HepG2 (cell line): Measurements from ENCODE around the gene CCDC142.

Experiments used
- BRD4 ChIP-seq: sonication (generic); formaldehyde crosslinking; IDR thresholded peaks from 2 replicates; pipeline ENCODE4 v1.4.0; 2020; ENCODE audit warnings: missing genetic modification reagents
- STAG1 ChIP-seq: sonication (generic); formaldehyde crosslinking; IDR thresholded peaks from 2 replicates; pipeline ENCODE4 v1.4.0; 2020; ENCODE audit warnings: missing genetic modification reagents
- ZNF382 ChIP-seq: sonication (generic); formaldehyde crosslinking; IDR thresholded peaks from 2 replicates; pipeline ENCODE4 v1.5.0; 2020; ENCODE audit warnings: missing genetic modification reagents, mild to moderate bottlenecking, borderline replicate concordance

DNA sequence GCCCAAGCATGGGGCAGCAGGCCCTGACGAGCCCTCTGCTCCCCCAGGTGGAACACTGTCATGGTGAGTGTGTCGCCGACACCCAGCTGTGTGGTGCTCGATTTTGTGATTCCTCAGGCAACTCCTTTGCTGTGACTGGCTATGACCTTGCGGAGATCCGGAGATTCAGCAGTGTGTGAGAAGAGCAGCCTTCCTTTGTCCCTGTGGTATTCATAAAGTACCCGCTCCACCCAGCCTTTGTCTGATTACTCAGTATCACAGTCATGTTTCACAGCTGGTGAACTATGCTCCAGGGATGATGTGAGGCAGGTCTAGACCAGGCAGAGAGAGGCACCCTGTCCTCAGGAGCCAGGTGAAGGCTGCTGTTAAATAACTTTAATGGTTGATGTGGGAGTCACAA lies 57.3 kb downstream of the CCDC142 start:
- TF ChIP-seq ZNF382 (CRISPR knock-in tag), result no peak
- no peak for TF ChIP-seq STAG1
- TF ChIP-seq BRD4, result no peak
